HG03432 (cell line): ENCODE results near the gene COP1.
"Not testable (repeated sequence)": the region's sequence is repeated elsewhere in the genome, so short reads cannot be mapped to it uniquely, and the experiment has no call there.

ENCODE experiments used
- ATAC-seq: cut with Tn5 transposase; IDR thresholded peaks from one replicate; pipeline ENCODE4 v1.9.1; 2021; ENCODE audit warnings: mild to moderate bottlenecking, moderate library complexity; ENCODE audit not compliant: unreplicated experiment

Gene COP1

GRCh38 chr1:176141449-176141848, 65.6 kb downstream of the COP1 start:
- ATAC-seq = no peak

DNA sequence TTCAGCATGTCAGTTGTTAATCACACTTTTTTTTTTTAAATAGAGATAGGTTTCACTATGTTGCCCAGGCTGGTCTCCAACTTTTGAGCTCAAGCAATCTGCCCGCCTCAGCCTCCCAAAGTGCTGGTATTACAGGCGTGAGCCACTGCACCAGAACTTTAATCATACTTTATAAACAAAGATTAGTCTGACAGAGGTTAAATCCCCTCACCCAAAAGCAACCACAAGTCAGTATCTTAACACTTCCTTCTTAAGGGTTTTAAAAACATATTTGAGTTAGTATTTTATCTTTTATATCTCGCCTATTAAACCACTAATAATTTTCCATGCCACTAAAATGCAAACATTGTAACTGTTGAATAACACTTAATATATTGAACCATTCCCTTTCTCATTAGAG, 70.2 kb downstream of the COP1 start:
- ATAC-seq = no peak

DNA sequence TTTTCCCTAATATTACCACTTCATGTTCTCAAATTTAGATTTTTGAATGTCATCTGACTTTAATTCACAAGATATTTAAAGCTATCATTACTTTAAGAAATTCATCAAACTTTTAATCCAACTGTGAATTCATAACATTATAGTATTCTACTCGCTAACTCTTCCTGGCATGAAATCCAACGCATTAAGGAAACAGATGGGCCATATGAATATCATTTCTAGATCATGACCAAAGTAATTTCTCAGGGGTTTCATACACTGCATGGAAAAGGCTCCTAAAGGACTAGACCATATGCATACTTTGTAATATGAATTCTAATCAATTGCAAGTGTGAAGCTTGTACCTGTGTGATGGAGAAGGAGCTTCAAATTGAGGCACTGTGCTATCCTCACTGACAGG, 72.4 kb downstream of the COP1 start:
- ATAC-seq = no peak

DNA sequence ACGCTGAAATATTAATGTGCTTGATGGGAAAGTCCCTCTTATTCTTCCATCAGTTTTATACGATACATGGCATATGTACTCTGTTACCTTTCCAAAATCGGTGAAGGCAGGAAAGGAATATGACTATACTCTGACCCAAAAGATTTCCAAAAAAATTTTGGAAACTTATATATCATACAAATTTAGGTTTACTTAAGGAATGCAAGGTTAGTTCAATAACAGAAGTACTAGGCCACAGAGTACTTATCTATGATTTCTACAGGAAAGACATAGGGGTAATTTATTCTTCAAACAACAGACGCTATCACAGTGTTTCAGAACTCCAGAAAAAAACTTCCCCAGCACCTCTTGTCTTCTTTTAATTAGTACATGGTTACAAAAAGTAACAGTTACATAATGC, 84.8 kb downstream of the COP1 start:
- ATAC-seq = no peak

DNA sequence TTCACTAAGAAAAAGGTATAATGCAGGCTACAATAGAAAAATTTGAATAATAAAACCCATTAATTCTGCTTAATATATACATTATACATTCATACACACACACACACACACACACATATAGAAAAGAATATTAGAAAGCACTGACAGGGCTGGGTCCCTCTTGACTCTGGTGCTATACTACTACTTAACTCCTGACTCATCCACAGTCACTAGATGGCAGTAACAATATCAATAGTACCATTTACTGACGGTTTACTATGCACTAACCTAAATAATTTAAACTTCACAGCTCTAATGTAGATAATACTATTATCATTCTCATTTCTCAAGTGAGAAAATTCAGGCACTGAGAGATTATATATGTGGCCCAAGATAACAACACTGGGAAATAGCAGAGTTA, 87.5 kb downstream of the COP1 start:
- ATAC-seq = peak; percentile 75

DNA sequence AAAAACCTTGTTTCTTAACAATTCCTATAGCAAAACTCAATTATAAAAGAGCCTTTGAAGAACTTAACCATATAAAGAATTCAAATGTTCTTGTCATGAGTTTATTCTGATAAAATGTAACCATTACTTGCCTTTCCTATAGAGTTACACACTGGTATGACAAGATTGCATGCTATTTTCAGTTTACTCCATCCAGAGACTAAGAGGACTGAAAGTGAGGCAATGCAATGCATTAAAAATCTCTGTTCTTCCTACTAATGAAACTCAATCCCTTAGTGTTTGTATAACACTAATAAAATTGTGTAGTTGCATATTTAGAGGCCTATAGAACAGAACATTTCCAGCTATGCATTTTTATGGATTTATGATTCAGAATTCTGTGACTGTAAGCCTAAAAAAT, 88.1 kb downstream of the COP1 start:
- no peak for ATAC-seq

- no peak for ATAC-seq
These were observed 95.3 kb downstream of the COP1 start for GRCh38 chr1:176111835-176112234.

GRCh38 chr1:176110203-176110602, 96.9 kb downstream of the COP1 start:
- ATAC-seq = no peak

DNA sequence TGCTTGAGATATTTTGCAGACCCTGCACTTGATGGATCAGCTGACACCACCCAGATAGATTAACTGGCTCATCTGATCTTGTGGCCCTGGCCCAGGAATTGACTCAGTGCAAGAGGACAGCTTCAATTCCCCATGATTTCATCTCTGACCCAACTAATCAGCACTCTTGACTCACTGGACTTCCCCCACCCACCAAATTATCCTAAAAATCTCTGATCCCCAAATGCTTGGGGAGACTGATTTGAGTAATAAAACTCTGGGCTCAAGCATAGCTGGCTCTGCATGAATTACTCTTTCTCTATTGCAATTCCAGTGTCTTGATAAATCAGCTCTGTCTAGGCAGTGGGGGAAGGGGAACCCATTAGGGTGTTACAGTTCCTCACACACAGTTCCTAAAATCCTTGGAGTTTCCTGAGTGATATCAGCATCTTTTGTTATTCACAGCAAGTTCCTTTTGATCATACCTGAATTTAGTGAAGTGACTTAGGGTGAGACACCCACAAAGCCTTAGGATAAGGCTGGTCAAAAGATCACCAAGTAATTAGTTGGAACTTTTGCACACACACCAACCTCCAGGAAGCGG, 104.2 kb downstream of the COP1 start:
- no peak for ATAC-seq

GRCh38 chr1:176101951-176102642, 105.0 kb downstream of the COP1 start:
- no peak for ATAC-seq

DNA sequence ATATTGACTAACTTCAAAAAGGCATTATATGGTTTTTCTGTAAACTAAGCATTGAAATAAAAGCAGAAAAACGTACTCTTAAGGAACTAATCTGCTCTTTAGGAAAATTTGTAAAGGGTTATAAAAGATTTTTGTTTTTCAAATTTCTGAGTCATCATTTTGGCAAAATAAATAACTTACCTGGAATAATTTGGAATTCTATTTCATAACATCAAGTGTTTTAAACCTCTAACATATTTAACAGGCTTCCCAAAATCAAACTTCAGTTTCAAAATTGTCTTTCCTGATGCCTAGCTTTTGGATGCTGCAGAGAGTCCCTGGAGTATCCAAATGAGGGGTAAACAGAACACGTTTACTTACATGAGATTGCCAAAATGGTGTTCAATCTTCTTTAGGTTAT, 108.5 kb downstream of the COP1 start:
- ATAC-seq = no peak

DNA sequence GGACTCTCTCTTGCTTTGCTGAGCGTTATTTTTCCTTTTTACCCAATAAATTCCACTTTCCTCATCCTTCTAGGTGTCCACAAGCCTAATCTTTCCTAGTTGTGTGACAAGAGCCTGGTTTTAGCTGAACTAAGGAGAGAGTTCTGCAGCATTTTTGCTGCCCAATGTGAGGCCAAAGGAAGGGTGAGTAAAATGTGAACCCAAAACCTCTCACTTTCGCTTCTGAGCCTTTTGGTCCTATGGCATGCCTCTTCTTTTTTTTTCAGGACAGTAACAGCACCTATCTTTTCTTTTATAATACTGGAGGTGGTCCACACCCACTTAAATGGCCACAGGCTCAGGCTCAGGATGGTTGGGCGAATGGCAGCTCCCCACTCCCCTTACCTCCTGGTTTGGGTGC, 111.1 kb downstream of the COP1 start:
- peak; percentile 68 for ATAC-seq

- no peak for ATAC-seq
These were observed 116.3 kb downstream of the COP1 start for GRCh38 chr1:176090766-176091165.

- ATAC-seq = not testable (repeated sequence)
These were observed 119.3 kb downstream of the COP1 start for GRCh38 chr1:176087746-176088145.

DNA sequence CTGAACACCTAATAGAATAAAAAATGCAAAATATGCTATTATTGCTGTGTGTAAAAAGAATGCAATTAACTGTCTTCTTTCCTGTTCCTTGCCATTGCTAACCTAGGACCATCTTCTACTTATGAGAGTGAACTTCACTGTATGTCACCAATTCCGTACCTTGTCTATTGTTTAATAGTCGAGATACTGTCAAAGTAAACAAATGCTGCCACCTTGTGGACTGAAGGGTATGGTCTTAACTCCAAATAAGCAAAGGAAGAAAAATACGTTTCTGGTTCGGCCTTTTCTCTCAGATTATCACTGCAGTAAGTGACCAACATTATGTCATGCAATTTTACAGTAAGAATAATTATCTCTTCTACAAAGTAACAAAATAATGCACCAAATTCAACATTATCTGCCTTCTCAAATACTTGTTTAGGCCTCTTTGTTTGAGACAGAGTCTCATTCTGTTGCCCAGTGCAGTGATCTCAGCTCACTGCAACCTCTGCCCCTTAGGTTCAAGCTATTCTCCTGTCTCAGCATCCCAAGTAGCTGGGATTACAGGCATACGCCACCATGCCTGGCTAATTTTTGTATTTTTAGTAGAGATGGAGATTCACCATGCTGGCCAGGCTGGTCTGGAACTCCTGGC, 133.4 kb downstream of the COP1 start:
- ATAC-seq = peak; percentile 75

DNA sequence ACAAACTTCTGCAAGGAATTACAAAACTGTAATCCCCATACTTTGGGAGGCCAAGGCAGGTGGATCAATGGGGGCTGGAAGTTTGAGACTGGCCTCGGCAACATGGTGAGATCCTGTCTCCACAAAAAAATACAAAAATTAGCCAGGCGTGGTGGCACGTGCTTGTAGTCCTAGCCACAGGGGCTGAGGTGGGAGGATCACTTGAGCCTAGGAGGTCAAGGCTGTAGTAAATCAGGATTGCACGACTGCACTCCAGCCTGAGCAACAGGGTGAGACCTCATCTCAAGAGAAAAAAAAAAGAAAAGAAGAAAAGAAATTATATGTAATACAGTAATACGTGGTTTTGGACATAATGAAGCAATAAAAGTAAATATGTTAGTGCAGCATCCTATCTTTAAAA, 138.2 kb downstream of the COP1 start:
- no peak for ATAC-seq

- ATAC-seq = no peak
These were observed 138.8 kb downstream of the COP1 start for GRCh38 chr1:176068256-176068655.

GRCh38 chr1:176066709-176067108, 140.4 kb downstream of the COP1 start:
- ATAC-seq = no peak

GRCh38 chr1:176058686-176059085, 148.4 kb downstream of the COP1 start:
- no peak for ATAC-seq

- ATAC-seq = no peak
These were observed 150.8 kb downstream of the COP1 start for GRCh38 chr1:176056312-176056711.

GRCh38 chr1:176055398-176055797, 151.7 kb downstream of the COP1 start:
- no peak for ATAC-seq

DNA sequence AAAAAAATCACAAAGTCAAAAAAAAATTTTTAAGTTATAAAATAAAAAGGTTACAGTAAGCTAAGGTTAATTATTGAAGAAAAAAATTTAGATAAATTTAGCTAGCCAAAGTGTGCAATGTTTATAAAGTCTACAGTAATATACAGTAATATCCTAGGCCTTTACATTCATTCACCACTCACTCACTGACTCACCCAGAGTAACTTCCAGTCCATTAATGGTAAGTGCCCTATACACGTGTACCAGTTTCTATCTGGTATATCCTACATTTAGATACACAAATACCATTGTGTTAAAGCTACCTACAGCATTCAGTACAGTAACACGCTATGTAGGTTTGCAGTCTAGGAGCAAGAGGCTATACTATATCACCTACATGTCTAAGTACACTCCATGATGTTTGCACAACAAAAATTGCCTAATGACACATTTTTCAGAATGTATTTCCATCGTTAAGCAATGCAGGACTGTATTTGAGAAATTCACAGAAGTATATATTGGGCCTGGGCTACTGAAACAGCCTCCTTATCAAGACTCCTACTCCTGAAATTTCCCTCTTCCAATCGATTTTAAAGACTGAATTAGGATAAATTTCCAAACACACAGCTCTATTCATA, 155.1 kb downstream of the COP1 start:
- no peak for ATAC-seq
